IPS DF 6.9 (cell line): ENCODE measurements around the gene NTRK3.

ENCODE experiments used
- DNase-seq: peaks from one replicate; pipeline ENCODE4 v3.0.0-alpha.2; 2013; ENCODE audit warnings: low read depth, low spot score
- H3K27ac ChIP-seq: one replicate; pipeline ENCODE4 v1.5.1; 2013; ENCODE audit warnings: low read length, control low read depth
- H3K27me3 ChIP-seq: 2 replicates; pipeline ENCODE4 v1.6.1; 2013; ENCODE audit warnings: mild to moderate bottlenecking, low read length; ENCODE audit not compliant: control insufficient read depth, insufficient read depth
- H3K36me3 ChIP-seq: 2 replicates; pipeline ENCODE4 v1.6.1; 2013; ENCODE audit warnings: low read length; ENCODE audit not compliant: control insufficient read depth, insufficient read depth
- H3K4me1 ChIP-seq: 2 replicates; pipeline ENCODE4 v1.6.1; 2013; ENCODE audit warnings: low read length; ENCODE audit not compliant: control insufficient read depth, insufficient read depth
- H3K4me3 ChIP-seq: 2 replicates; pipeline ENCODE4 v1.5.1; 2013; ENCODE audit warnings: mild to moderate bottlenecking, low read length
- H3K9me3 ChIP-seq: 2 replicates; pipeline ENCODE4 v1.6.1; 2013; ENCODE audit warnings: low read length, inconsistent platforms; ENCODE audit not compliant: control insufficient read depth, insufficient read depth
- WGBS: extraction: QIAGEN DNeasy Blood & Tissue Kit; methylation state at CpG from one replicate; pipeline ENCODE4 v1.1.7; 2013; ENCODE audit warnings: mixed read lengths, missing lambda C conversion rate; ENCODE audit not compliant: insufficient read length, insufficient coverage; 5-methylcytosine and 5-hydroxymethylcytosine counted together

NTRK3 gene

GRCh38 chr15:88243895-88244787 is 12.4 kb downstream of the NTRK3 start:
- no peak for DNase-seq
- Histone ChIP-seq H3K27ac (no peak overlapping the region), H3K4me1 (peaks cover 5% of the 10 kb centered on the region), H3K9me3 (no peaks in the 10 kb centered on the region), H3K36me3 (no peaks in the 10 kb centered on the region), H3K4me3 (no peak overlapping the region), H3K27me3 (no peaks in the 10 kb centered on the region)
- WGBS = no CpG with 5 or more reads among the region's 2 CpGs

- H3K9me3 ChIP-seq = no peaks in the 10 kb centered on the region
- no peak for DNase-seq
- peaks cover 5% of the 10 kb centered on the region for H3K4me1 ChIP-seq
- no peak overlapping the region for H3K27ac ChIP-seq
- no peaks in the 10 kb centered on the region for H3K27me3 ChIP-seq
- no peak overlapping the region for H3K4me3 ChIP-seq
- WGBS = no CpG with 5 or more reads among the region's 11 CpGs
- H3K36me3 ChIP-seq = no peaks in the 10 kb centered on the region
Observed at GRCh38 chr15:88242586-88243555, 13.7 kb downstream of the NTRK3 start.

GRCh38 chr15:88241461-88241860 is 15.1 kb downstream of the NTRK3 start:
- DNase-seq = no peak

GRCh38 chr15:88241060-88241459 is 15.5 kb downstream of the NTRK3 start:
- Histone ChIP-seq H3K9me3 (no peaks in the 10 kb centered on the region), H3K36me3 (no peaks in the 10 kb centered on the region), H3K27ac (no peak overlapping the region), H3K4me1 (peaks cover 5% of the 10 kb centered on the region; the same call in 1 of the 2 replicates), H3K4me3 (no peak overlapping the region), H3K27me3 (no peaks in the 10 kb centered on the region)
- no peak for DNase-seq
- WGBS = no CpG with 5 or more reads among the region's 5 CpGs

More at GRCh38 chr15:88241461-88241860, 15.1 kb downstream of the NTRK3 start:
- Histone ChIP-seq H3K36me3 (no peaks in the 10 kb centered on the region), H3K4me1 (peaks cover 5% of the 10 kb centered on the region), H3K27me3 (no peaks in the 10 kb centered on the region), H3K27ac (no peak overlapping the region), H3K4me3 (no peak overlapping the region), H3K9me3 (no peaks in the 10 kb centered on the region)
- no CpG with 5 or more reads among the region's 9 CpGs for WGBS

GRCh38 chr15:88239594-88239993 is 16.9 kb downstream of the NTRK3 start:
- Histone ChIP-seq H3K27me3 (no peaks in the 10 kb centered on the region), H3K4me3 (no peak overlapping the region), H3K4me1 (peaks cover 5% of the 10 kb centered on the region; the same call in 1 of the 2 replicates), H3K36me3 (no peaks in the 10 kb centered on the region), H3K27ac (no peak overlapping the region), H3K9me3 (no peaks in the 10 kb centered on the region)
- no peak for DNase-seq
- no CpG with 5 or more reads among the region's 9 CpGs for WGBS

GRCh38 chr15:88238618-88239430 is 17.7 kb downstream of the NTRK3 start:
- H3K27me3 ChIP-seq = no peaks in the 10 kb centered on the region
- no peaks in the 10 kb centered on the region for H3K36me3 ChIP-seq
- H3K4me3 ChIP-seq = no peak overlapping the region
- DNase-seq = no peak
- no CpG with 5 or more reads among the region's 8 CpGs for WGBS
- H3K9me3 ChIP-seq = no peaks in the 10 kb centered on the region
- no peak overlapping the region for H3K27ac ChIP-seq
- H3K4me1 ChIP-seq = peaks cover 5% of the 10 kb centered on the region; the same call in 1 of the 2 replicates

- WGBS = no CpG with 5 or more reads among the region's 8 CpGs
- H3K9me3 ChIP-seq = no peaks in the 10 kb centered on the region
- H3K4me1 ChIP-seq = no peaks in the 10 kb centered on the region; the same call in 1 of the 2 replicates
- H3K27me3 ChIP-seq = no peaks in the 10 kb centered on the region
- no peak overlapping the region for H3K27ac ChIP-seq
- H3K36me3 ChIP-seq = no peaks in the 10 kb centered on the region
- no peak for DNase-seq
- H3K4me3 ChIP-seq = no peak overlapping the region
Observed at GRCh38 chr15:88234711-88235110, 21.8 kb downstream of the NTRK3 start.

- Histone ChIP-seq H3K27me3 (no peaks in the 10 kb centered on the region), H3K27ac (no peak overlapping the region), H3K4me1 (no peaks in the 10 kb centered on the region; the same call in 1 of the 2 replicates), H3K9me3 (no peaks in the 10 kb centered on the region), H3K4me3 (no peak overlapping the region), H3K36me3 (no peaks in the 10 kb centered on the region)
- WGBS = no CpG with 5 or more reads among the region's 9 CpGs
- DNase-seq = no peak
Observed at GRCh38 chr15:88233921-88234320, 22.6 kb downstream of the NTRK3 start.

GRCh38 chr15:88232771-88233201 is 23.8 kb downstream of the NTRK3 start:
- no peaks in the 10 kb centered on the region for H3K9me3 ChIP-seq
- H3K4me3 ChIP-seq = no peak overlapping the region
- no CpG with 5 or more reads among the region's 4 CpGs for WGBS
- H3K36me3 ChIP-seq = no peaks in the 10 kb centered on the region
- no peak overlapping the region for H3K27ac ChIP-seq
- H3K27me3 ChIP-seq = no peaks in the 10 kb centered on the region
- no peaks in the 10 kb centered on the region; the same call in 1 of the 2 replicates for H3K4me1 ChIP-seq
- DNase-seq = no peak
